Calu3 (cell line): ENCODE measurements around the gene OSBPL5. TPM values are rescaled to one million over a fixed set of nuclear protein-coding genes. Genes with fewer than 3 reads are reported as not detected.

Source experiments
- BruUV-seq: library from RNA; stranded (reverse); fragments of 400-500 nt; replicated peaks from 2 replicates; lab custom pipeline; 2021; lab: Mats Ljungman, UMichigan
- CTCF ChIA-PET: fragments of 300-600 bp; sonication (Branson Sonifier 250); formaldehyde crosslinking; loops from one replicate; lab custom pipeline; 2022; ENCODE audit warnings: antibody characterized with exemption; lab: Charles Lee
- DNase-seq: peaks from one replicate; pipeline ENCODE4 v3.0.0; 2022
- H3K27ac Mint-ChIP-seq: one replicate; pipeline ENCODE4 v1.8.0; 2022; ENCODE audit warnings: mixed read lengths; ENCODE audit not compliant: unreplicated experiment
- H3K27me3 Mint-ChIP-seq: one replicate; pipeline ENCODE4 v1.8.0; 2022; ENCODE audit warnings: mixed read lengths; ENCODE audit not compliant: unreplicated experiment
- H3K36me3 Mint-ChIP-seq: one replicate; pipeline ENCODE4 v1.8.0; 2022; ENCODE audit warnings: mild to moderate bottlenecking, moderate library complexity, mixed read lengths; ENCODE audit not compliant: insufficient read depth, unreplicated experiment
- H3K4me1 Mint-ChIP-seq: one replicate; pipeline ENCODE4 v1.8.0; 2022; ENCODE audit warnings: mild to moderate bottlenecking, low read depth, mixed read lengths; ENCODE audit not compliant: unreplicated experiment
- H3K4me3 Mint-ChIP-seq: one replicate; pipeline ENCODE4 v1.8.0; 2022; ENCODE audit warnings: mild to moderate bottlenecking, low read depth, moderate library complexity, mixed read lengths; ENCODE audit not compliant: unreplicated experiment
- H3K9me3 Mint-ChIP-seq: one replicate; pipeline ENCODE4 v1.8.0; 2022; ENCODE audit warnings: low read depth, mixed read lengths; ENCODE audit not compliant: unreplicated experiment
- intact Hi-C: fragments of 100-400 bp; cut with micrococcal nuclease; formaldehyde crosslinking; loops from one replicate; pipeline ENCODE4 v1.10.0; 2022; ENCODE audit not compliant: unreplicated experiment
- total RNA-seq: library from RNA; stranded (reverse); gene quantifications from 2 replicates; pipeline ENCODE4 v1.2.3, GENCODE V29; 2022
- TF ChIP-seq, protein P1 (sequence below): fragments of 200-600 bp; IDR thresholded peaks from one replicate; pipeline ENCODE4 v1.8.0; 2022; ENCODE audit warnings: antibody characterized with exemption; ENCODE audit not compliant: unreplicated experiment

The OSBPL5 gene
- total RNA-seq, 1 experiment from 2014 or later, result 7.1 TPM

DNA sequence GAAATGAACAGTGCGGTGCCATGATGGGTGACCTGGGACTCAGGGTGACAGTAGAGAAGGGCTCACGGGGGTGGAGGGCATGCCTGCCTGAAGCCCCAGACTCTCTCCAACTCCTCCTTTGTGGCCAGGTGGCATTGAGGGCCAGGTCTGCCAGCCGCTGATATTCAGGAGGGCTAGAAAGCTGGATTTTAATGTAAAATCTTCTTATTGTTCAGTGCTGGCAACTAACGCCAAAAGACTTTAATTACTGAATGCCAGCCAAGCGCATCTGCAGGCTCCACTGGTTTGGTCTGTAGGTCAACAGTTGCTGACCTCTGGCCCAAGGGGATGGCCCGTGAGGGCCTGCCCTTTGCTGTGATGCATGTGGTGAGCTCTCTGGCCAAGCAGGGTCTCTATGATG is 43.2 kb upstream of the OSBPL5 start:
- no TSS peak for BruUV-seq
- no peaks in the 10 kb centered on the region for H3K9me3 Mint-ChIP-seq
- no peak overlapping the region for H3K27ac Mint-ChIP-seq
- DNase-seq, result no peak
- H3K27me3 Mint-ChIP-seq, result peaks cover 34% of the 10 kb centered on the region
- TF ChIP-seq, protein P1, sequence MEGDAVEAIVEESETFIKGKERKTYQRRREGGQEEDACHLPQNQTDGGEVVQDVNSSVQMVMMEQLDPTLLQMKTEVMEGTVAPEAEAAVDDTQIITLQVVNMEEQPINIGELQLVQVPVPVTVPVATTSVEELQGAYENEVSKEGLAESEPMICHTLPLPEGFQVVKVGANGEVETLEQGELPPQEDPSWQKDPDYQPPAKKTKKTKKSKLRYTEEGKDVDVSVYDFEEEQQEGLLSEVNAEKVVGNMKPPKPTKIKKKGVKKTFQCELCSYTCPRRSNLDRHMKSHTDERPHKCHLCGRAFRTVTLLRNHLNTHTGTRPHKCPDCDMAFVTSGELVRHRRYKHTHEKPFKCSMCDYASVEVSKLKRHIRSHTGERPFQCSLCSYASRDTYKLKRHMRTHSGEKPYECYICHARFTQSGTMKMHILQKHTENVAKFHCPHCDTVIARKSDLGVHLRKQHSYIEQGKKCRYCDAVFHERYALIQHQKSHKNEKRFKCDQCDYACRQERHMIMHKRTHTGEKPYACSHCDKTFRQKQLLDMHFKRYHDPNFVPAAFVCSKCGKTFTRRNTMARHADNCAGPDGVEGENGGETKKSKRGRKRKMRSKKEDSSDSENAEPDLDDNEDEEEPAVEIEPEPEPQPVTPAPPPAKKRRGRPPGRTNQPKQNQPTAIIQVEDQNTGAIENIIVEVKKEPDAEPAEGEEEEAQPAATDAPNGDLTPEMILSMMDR, result no peak
- H3K4me1 Mint-ChIP-seq, result no peaks in the 10 kb centered on the region
- H3K4me3 Mint-ChIP-seq, result no peak overlapping the region
- H3K36me3 Mint-ChIP-seq, result no peaks in the 10 kb centered on the region
- CTCF ChIA-PET, result no interaction called here
- intact Hi-C loops, result no loop called here

DNA sequence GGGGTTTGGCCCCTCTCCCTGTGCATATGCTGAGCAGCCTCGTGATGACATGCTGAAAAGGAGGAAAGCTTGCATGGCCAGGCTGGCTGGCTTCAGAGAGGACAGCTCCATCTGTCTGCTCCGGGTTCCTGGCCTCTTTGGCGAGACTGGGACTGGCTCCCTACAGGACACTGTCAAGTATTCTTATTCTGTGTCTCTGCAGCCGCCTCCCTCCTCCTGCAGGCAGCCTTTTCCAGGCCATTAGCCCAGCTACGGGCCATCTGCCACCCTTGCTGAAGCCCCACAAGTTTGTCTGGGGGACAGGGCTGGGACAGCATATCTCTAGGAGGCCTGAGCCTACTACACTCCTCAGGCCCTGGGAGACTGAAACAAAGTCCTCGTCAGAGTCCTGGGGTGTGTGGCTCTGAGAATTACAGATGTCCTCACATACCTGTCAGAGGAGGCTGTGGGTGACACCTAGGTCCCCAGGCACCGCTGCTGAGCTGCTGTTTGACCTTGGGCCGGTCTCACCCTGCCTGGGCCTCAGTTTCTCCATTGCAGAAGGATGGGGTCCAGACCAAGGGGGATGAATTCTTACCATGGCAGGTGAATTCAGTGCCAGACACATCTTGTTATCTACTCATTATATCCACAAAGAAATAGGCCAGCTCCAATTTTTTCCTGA is 42.5 kb upstream of the OSBPL5 start:
- H3K9me3 Mint-ChIP-seq, result no peaks in the 10 kb centered on the region
- intact Hi-C loops, result no loop called here
- TF ChIP-seq, protein P1, result no peak
- CTCF ChIA-PET, result no interaction called here
- no peak for DNase-seq
- H3K4me1 Mint-ChIP-seq, result no peaks in the 10 kb centered on the region
- no peak overlapping the region for H3K27ac Mint-ChIP-seq
- H3K27me3 Mint-ChIP-seq, result peaks cover 35% of the 10 kb centered on the region
- BruUV-seq, result no TSS peak
- no peak overlapping the region for H3K4me3 Mint-ChIP-seq
- H3K36me3 Mint-ChIP-seq, result no peaks in the 10 kb centered on the region

DNA sequence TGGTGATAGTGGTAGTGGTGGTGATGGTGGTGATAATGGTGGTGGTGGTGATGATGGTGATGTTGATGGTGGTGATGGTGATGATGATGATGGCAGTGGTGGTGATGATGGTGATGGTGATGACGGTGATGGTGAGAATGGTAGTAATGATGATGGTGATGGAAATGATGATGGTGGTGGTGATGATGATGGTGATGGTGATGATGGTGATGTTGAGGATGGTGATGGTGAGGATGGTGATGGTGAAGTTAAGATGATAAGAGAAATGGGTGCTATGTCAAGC is 41.8 kb upstream of the OSBPL5 start:
- Mint-ChIP-seq H3K4me3 (no peak overlapping the region), H3K36me3 (no peaks in the 10 kb centered on the region), H3K27ac (no peak overlapping the region), H3K27me3 (peaks cover 35% of the 10 kb centered on the region), H3K4me1 (no peaks in the 10 kb centered on the region), H3K9me3 (no peaks in the 10 kb centered on the region)
- DNase-seq, result no peak
- intact Hi-C loops, result no loop called here
- BruUV-seq, result no TSS peak
- TF ChIP-seq, protein P1, result no peak
- CTCF ChIA-PET, result no interaction called here

DNA sequence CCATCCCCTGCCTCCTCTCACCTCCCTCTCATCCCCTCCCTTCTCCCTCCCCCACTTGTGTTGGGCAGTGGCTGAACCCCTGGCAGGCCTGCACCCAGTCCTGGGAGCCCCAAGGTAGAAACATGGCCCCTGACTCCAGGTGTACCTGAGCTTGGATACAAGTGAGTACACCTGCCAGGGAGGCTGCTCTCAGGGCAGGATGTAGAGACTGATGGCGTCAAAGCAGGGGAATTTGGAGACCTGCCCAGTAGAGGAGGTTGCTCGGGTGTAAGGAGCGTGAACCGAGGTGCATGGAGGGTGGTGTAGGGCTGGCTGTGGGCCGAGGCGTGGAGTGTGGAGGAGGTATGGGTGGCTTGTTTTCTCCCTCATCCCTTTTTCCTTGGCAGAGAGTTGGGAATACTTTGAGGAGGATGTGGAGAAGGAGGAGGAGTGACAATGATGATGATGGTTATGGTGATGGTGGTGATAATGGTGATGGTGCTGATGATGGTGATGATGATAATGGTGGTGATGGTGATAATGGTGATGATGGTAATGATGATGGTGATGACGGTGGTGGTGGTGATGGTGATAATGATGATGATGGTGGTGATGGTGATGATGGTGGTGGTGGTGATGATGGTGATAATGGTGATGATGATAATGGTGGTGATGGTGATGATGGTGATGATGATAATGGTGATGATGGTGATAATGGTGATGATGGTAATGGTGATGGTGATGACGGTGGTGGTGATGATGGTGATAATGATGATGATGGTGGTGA is 41.2 kb upstream of the OSBPL5 start:
- peaks cover 35% of the 10 kb centered on the region for H3K27me3 Mint-ChIP-seq
- BruUV-seq, result no TSS peak
- TF ChIP-seq, protein P1, result no peak
- H3K36me3 Mint-ChIP-seq, result no peaks in the 10 kb centered on the region
- H3K9me3 Mint-ChIP-seq, result no peaks in the 10 kb centered on the region
- DNase-seq, result no peak
- intact Hi-C loops, result no loop called here
- H3K27ac Mint-ChIP-seq, result no peak overlapping the region
- no peaks in the 10 kb centered on the region for H3K4me1 Mint-ChIP-seq
- CTCF ChIA-PET, result no interaction called here
- no peak overlapping the region for H3K4me3 Mint-ChIP-seq
